ENCODE results near the gene NT5DC4. TPM values are rescaled to one million over a fixed set of nuclear protein-coding genes. Genes with fewer than 3 reads are reported as not detected.

Gene NT5DC4
- polyA plus RNA-seq, 1 of the 3 experiments (the other 2 are of a cell fraction), result not detected

DNA sequence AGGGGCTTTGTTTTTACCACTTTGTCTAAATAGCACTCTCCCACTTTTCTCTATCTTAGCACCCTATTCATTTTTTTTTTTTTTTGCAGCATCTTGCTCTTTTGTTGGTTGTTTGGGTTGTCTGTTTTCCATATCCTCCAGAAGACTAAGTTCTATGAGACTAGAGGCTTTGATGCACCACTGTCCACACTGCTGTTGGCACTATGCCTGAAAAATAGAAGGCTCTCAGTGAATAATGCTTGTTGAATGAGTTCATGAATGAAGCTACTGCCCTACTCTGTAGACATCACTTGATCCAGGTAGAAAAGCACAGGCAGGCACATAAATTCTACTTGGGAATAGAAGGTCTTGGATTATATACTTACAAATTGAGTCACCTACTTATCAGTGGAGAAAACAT, 56.2 kb downstream of the NT5DC4 start (continued):
- TF ChIP-seq, protein P1, sequence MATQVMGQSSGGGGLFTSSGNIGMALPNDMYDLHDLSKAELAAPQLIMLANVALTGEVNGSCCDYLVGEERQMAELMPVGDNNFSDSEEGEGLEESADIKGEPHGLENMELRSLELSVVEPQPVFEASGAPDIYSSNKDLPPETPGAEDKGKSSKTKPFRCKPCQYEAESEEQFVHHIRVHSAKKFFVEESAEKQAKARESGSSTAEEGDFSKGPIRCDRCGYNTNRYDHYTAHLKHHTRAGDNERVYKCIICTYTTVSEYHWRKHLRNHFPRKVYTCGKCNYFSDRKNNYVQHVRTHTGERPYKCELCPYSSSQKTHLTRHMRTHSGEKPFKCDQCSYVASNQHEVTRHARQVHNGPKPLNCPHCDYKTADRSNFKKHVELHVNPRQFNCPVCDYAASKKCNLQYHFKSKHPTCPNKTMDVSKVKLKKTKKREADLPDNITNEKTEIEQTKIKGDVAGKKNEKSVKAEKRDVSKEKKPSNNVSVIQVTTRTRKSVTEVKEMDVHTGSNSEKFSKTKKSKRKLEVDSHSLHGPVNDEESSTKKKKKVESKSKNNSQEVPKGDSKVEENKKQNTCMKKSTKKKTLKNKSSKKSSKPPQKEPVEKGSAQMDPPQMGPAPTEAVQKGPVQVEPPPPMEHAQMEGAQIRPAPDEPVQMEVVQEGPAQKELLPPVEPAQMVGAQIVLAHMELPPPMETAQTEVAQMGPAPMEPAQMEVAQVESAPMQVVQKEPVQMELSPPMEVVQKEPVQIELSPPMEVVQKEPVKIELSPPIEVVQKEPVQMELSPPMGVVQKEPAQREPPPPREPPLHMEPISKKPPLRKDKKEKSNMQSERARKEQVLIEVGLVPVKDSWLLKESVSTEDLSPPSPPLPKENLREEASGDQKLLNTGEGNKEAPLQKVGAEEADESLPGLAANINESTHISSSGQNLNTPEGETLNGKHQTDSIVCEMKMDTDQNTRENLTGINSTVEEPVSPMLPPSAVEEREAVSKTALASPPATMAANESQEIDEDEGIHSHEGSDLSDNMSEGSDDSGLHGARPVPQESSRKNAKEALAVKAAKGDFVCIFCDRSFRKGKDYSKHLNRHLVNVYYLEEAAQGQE (IDR thresholded peaks at IDR 0.05; ENCODE audit: low read depth, low read length), result no peak
- TF ChIP-seq, protein P2, sequence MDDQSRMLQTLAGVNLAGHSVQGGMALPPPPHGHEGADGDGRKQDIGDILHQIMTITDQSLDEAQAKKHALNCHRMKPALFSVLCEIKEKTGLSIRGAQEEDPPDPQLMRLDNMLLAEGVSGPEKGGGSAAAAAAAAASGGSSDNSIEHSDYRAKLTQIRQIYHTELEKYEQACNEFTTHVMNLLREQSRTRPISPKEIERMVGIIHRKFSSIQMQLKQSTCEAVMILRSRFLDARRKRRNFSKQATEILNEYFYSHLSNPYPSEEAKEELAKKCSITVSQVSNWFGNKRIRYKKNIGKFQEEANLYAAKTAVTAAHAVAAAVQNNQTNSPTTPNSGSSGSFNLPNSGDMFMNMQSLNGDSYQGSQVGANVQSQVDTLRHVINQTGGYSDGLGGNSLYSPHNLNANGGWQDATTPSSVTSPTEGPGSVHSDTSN (IDR thresholded peaks at IDR 0.05), result no peak

DNA sequence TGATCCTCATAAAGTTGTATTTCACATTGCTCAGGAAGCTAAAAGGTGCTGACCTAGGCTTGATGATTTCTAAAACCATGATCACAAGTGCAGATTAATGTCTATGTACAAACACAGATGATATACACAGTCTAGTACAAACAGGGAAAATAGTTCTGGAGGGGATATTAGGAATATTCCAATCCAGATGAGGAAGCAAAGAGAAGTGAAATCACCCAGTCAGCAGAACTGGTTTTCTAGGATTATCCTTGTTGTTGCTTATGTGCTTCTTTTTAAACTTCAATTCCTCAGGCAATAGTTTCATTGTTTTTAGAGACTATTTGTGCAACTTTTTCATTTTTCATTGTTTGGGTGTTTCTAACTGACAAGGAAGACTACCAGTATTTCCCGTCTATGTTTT, 58.8 kb downstream of the NT5DC4 start:
- no peak for DNase-seq
- H3K4me1 ChIP-seq (ENCODE audit: control insufficient read depth in 1 of 2, insufficient read depth in 2 of 2, low read depth in 1 of 2, low read length in 1 of 2), result no peaks in the 10 kb centered on the region
- 87% methylated on average over 1 of the region's 1 CpG for WGBS (ENCODE audit: low lambda C conversion rate)
- no peak overlapping the region for H3K4me3 ChIP-seq (ENCODE audit: low read depth in 2 of 2, low read length in 1 of 2)
- H3K36me3 ChIP-seq (replicated peaks in 1 of 2; ENCODE audit: control insufficient read depth in 1 of 2, insufficient read depth in 2 of 2, low read length in 1 of 2), result no peaks in the 10 kb centered on the region
- CTCF ChIA-PET, result interaction anchor here (1.1 kb wide), 1 partner anchor 30 kb away, joined by 3 read pairs; no protein-coding TSS in a partner anchor
- H3K9me3 ChIP-seq, result no peaks in the 10 kb centered on the region
- H3F3A ChIP-seq (replicated peaks; ENCODE audit: insufficient read depth), result no peaks in the 10 kb centered on the region
- H2AFZ ChIP-seq (ENCODE audit: low read depth), result no peak overlapping the region
- no peak for TF ChIP-seq TEAD4 (IDR thresholded peaks at IDR 0.05; ENCODE audit: borderline replicate concordance, insufficient read depth)
- TF ChIP-seq GABPA (IDR thresholded peaks at IDR 0.05; ENCODE audit: low read depth), result no peak
- no peak for TF ChIP-seq MXI1 (IDR thresholded peaks at IDR 0.05; ENCODE audit: low read depth, low read length)
- no peak for TF ChIP-seq GATA2 (CRISPR knock-in tag; IDR thresholded peaks at IDR 0.05)
- no peak for TF ChIP-seq RFX5 (IDR thresholded peaks at IDR 0.05; ENCODE audit: low read length)
- TF ChIP-seq, protein P3, sequence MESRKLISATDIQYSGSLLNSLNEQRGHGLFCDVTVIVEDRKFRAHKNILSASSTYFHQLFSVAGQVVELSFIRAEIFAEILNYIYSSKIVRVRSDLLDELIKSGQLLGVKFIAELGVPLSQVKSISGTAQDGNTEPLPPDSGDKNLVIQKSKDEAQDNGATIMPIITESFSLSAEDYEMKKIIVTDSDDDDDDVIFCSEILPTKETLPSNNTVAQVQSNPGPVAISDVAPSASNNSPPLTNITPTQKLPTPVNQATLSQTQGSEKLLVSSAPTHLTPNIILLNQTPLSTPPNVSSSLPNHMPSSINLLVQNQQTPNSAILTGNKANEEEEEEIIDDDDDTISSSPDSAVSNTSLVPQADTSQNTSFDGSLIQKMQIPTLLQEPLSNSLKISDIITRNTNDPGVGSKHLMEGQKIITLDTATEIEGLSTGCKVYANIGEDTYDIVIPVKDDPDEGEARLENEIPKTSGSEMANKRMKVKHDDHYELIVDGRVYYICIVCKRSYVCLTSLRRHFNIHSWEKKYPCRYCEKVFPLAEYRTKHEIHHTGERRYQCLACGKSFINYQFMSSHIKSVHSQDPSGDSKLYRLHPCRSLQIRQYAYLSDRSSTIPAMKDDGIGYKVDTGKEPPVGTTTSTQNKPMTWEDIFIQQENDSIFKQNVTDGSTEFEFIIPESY (IDR thresholded peaks at IDR 0.05; ENCODE audit: borderline replicate concordance, low read depth), result no peak
- no peak for TF ChIP-seq FOSL2 (IDR thresholded peaks at IDR 0.05; ENCODE audit: borderline replicate concordance, low read depth)
- H3K9me2 ChIP-seq, result no peaks in the 10 kb centered on the region
- no peak overlapping the region for H3K4me2 ChIP-seq
- H3K79me2 ChIP-seq (ENCODE audit: insufficient read depth), result no peaks in the 10 kb centered on the region
- no peaks in the 10 kb centered on the region for H4K20me1 ChIP-seq (ENCODE audit: insufficient read depth)
- POLR2A ChIA-PET, result no interaction called here
- no peak overlapping the region for H3K27ac ChIP-seq (ENCODE audit: low read depth in 2 of 2, low read length in 1 of 2)
- H3K27me3 ChIP-seq (ENCODE audit: insufficient read depth), result no peaks in the 10 kb centered on the region
- no peak overlapping the region for H3K9ac ChIP-seq
